LNCaP clone FGC (cell line): ENCODE measurements around the gene NSG2.

ENCODE experiments used
- DNase-seq: peaks from one replicate; pipeline ENCODE4 v3.0.0-alpha.2; 2011; ENCODE audit warnings: low read depth
- H3K4me3 ChIP-seq: 2 replicates; pipeline ENCODE4 v1.5.1; 2011; ENCODE audit warnings: mild to moderate bottlenecking, low read depth, low read length, control low read depth
- TF ChIP-seq, protein P1 (sequence below): IDR thresholded peaks from 2 replicates; pipeline ENCODE4 v1.5.1; 2012; ENCODE audit warnings: mild to moderate bottlenecking; ENCODE audit not compliant: control insufficient read depth, insufficient read depth; ENCODE audit errors: extremely low read depth

Gene NSG2

DNA sequence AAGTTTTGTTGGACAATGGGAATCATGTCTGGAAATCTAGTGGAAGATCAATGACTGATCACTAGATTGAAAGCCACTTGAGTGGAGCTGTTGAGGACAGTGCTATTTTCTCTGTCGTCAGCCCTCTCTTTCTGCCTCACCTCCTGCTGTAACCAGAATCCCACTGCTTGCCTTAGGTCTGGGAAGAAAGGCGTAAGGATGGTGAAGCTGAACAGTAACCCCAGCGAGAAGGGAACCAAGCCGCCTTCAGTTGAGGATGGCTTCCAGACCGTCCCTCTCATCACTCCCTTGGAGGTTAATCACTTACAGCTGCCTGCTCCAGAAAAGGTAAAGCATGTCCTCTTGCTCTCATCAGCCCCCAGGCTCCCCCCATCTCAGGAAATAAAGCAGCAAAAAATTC is 1.1 kb downstream of the NSG2 start:
- no peak overlapping the region for H3K4me3 ChIP-seq
- TF ChIP-seq, protein P1, sequence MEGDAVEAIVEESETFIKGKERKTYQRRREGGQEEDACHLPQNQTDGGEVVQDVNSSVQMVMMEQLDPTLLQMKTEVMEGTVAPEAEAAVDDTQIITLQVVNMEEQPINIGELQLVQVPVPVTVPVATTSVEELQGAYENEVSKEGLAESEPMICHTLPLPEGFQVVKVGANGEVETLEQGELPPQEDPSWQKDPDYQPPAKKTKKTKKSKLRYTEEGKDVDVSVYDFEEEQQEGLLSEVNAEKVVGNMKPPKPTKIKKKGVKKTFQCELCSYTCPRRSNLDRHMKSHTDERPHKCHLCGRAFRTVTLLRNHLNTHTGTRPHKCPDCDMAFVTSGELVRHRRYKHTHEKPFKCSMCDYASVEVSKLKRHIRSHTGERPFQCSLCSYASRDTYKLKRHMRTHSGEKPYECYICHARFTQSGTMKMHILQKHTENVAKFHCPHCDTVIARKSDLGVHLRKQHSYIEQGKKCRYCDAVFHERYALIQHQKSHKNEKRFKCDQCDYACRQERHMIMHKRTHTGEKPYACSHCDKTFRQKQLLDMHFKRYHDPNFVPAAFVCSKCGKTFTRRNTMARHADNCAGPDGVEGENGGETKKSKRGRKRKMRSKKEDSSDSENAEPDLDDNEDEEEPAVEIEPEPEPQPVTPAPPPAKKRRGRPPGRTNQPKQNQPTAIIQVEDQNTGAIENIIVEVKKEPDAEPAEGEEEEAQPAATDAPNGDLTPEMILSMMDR = no peak
- DNase-seq = no peak

DNA sequence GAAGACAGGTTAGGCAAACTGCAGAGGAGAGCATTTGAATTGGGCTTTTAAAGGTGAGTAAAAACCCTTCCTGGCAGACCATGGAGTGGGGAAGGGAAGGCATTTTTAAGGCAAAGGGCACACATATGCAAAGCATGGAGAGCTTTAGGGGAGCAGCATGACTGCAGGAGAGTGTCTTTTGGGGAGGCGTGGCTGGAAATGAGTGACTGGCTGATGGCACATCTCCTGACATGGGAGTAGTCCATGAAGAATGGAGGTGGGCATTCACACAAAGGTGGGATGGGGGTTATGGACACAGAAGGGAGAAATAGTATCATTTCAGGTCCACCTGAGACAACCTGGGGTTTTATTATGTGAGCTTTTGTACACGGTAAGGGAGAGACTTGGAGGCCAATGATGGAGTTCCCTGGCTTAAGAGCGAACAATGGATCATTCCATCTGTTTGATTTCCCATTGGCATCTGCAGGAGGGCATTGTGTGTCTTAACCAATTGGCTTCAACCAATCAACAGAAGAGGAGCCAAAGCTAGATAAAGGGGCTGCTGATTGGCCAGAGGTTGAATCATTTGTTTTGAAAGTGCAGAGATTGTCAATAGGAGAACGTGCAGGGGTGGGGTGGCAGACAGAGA is 2.1 kb downstream of the NSG2 start:
- H3K4me3 ChIP-seq = no peak overlapping the region
- no peak for DNase-seq
- TF ChIP-seq, protein P1 = no peak

DNA sequence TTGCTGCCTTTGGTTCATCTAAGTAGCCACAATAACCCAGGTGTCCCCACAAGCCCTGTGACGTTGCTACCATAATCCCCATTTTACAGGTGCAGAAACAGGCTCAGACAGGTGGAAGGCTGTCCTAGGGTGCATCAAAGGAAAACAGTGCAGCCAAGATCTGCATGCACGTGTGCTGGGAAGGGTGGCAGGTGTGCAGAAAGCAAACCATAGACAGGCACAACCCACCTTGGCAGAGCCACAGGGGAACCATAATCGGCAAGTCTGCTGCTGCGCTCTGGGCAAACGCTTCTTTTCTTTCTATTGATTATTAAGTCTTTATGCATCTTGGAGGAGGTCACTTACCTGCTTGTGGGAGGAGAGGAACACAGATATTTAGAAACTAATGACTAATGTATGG is 7.1 kb downstream of the NSG2 start:
- no peak overlapping the region for H3K4me3 ChIP-seq
- TF ChIP-seq, protein P1 = no peak
- no peak for DNase-seq

DNA sequence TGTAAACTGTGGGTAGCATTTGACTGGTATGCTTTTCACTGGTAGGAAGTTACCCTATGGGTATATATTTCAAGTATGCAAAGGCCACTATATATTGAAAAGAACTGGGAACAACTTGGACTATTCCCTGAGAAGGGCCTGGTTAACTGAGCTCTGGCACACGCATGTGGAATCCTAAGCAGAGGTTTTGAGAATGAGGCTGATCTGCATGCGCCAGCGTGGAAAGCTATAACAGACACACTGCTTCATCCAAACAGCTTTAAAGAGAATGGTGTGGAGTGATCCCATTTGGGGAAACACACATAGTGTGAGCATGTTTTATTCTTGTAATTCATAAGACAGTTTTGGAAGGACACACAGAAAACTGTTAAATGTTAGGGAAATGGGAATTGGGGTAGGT is 8.4 kb downstream of the NSG2 start:
- TF ChIP-seq, protein P1 = no peak
- no peak overlapping the region for H3K4me3 ChIP-seq
- no peak for DNase-seq

DNA sequence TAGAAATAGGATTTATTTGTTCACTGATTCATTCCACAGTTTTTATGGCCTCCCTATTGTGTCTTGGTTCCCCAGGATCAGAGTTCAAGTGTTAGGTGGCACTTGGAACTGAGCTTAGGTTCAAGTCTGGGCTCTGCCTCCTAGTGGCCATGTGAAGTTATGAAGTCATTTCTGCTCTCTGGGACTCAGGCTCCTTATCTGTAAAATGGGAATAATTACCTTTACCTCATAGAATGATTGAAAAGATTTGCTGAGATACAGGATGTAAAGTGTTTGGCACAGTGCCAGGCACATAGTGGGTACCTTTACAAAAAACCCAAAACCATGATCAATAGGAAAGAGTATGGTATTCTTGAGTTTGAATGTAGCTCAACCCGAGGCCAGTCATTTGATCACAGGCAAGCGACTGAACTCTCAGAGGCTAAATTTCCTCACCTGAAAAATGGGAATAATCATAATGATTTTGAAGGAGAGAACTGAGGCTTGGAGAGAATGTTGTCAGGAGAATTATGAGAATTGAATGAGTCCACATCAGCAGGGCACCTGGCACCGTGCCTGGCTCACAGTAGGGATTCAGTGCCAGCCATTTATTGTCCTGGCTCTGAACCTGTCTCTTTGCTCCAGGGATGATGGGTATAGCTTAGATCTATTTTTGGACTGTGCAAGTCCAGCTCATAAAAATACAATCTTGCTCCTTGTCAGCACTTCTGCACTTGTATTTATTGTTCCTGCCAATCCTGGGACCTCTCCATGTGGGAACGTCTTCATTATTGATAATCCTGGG is 10.8 kb downstream of the NSG2 start:
- TF ChIP-seq, protein P1 = peak; percentile 10; the same call in 1 of the 2 replicates
- peak; percentile 56 for DNase-seq
- no peak overlapping the region for H3K4me3 ChIP-seq

DNA sequence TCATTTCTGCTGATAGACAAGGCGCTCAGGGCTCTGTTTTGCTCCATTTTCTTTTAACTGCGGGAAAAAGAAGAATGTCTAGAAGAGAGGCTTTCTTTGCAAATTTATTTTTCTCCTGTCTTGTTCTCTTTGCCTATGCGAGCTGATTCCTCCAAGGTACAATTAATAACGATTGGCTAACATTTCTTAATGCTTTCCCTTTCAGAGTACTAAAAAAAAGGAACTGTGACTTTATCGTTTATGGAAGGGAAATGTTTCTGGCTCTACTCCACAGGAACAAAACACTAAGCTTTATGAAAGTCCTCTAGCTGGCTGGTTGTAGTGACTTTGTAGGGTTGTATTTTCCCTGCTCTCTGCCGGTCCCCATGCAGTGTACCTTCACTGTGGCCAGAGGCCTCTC is 11.7 kb downstream of the NSG2 start:
- TF ChIP-seq, protein P1 = no peak
- DNase-seq = no peak
- no peak overlapping the region for H3K4me3 ChIP-seq
